ENCODE results near the gene STH.
A peak's percentile ranks its signal among the peaks of the same experiment; 100 is the strongest.

The STH gene

GRCh38 chr17:46027048-46027975 lies 28.3 kb downstream of the STH start:
- DNase-seq (ENCODE audit: low spot score), result no peak

- DNase-seq (ENCODE audit: low spot score), result no peak
Observed at GRCh38 chr17:46027976-46028325, 28.9 kb downstream of the STH start.

GRCh38 chr17:46028374-46028773 lies 29.3 kb downstream of the STH start:
- DNase-seq (ENCODE audit: low spot score), result no peak

DNA sequence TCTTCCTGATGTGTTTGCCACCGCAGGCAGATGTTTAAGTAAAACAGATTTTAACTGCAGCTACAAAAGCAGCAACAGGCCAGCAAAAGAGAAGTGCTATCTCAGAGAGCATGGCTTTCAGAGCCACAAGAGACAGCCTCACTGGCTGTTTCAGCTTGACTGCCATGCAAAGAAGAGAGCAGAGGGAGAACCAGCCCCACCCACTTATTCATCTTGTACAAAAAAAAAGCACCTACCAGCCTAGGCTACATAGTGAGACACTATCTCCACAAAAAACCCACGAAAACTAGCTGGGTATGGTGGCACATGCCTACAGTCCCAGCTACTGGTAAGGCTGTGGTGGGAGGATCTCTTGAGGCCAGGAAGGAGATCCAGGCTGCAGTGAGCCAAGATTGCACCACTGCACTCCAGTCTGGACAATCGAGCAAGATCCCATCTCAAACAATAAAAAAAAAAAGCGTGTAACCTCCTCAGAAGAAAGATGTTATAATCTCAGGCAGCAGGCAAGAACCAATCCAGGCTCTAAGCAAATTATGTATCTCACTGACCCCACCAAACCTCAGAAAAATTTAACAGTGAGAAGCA lies 30.0 kb downstream of the STH start:
- DNase-seq (ENCODE audit: low spot score), result no peak

- no peak for DNase-seq (ENCODE audit: low spot score)
Observed at GRCh38 chr17:46029627-46030026, 30.6 kb downstream of the STH start.

DNA sequence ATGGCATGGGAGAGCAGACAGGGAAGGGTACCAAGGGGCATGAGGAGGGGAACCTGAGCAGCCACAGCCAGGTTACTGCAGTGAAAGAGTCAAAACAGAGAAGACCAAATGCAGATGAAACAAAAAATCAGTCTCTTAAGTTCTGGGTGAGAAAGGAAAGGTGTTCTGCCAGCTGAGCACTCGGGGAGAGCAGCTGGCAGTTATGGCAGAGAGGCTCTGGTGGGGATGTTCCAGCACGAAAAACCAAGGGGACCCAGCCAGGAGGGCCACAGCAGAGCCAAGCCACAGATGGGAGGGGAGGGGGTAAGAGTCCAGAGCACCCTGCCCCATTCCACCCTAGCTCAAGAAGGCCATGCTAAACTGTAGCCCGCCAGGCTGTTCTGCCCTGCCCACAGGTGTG lies 31.7 kb downstream of the STH start:
- no peak for DNase-seq (ENCODE audit: low spot score)

DNA sequence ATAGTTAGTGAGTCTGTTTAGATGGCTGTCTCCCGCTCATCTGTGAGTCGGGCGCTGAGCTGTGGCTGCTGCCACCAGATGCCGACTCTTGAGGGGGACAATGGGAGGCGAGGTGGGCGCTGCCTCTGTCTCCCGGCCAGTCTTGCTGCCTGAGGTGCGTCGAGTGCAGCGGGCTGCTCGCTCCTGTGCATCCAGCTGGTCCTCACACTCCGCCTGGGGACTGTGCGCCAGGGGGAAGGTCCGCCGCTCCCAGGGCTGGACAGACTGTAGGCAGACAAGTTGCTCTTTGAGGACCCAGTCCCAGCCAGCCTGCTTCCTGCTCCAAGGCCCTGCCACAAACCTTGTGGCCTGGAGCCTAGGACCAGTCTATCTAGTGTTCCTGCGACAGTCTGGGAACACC lies 32.4 kb downstream of the STH start:
- no peak for DNase-seq (ENCODE audit: low spot score)

GRCh38 chr17:46031920-46032319 lies 32.9 kb downstream of the STH start:
- no peak for DNase-seq (ENCODE audit: low spot score)

GRCh38 chr17:46032909-46033308 lies 33.9 kb downstream of the STH start:
- no peak for DNase-seq (ENCODE audit: low spot score)

- DNase-seq (ENCODE audit: low spot score), result no peak
Observed at GRCh38 chr17:46033392-46033791, 34.3 kb downstream of the STH start.

DNA sequence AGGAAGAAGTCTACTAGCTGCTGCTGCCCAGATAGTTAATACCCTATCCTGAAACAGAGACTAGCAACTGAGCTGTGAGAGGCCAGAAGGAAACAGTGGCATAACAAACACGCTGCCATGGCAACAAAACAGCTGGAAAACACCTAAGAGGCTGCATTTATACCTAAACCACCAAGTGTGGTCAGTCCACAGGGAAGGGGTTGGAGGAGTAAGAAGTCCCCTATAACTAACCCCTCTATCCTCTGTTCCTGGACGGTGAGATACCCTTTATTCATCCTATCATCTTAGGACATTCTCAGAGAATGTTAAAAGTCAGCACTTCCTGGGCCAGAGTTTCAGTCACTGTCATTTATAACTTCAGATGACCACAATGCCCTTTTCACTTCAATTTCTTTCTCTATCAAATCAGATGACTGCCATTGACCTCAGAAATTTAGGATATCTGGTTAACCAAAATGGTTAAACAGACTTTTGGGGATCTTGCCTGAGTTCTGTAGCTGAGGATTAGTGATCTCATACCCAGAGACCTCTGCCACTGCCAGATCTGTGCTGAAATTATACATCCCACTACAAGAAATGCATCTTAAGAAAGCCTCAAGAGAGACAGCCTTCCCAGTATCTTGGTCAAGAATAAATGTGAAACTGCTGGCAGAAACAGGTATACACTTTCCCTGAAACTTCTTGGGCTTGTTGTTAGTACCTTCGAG lies 36.2 kb downstream of the STH start:
- DNase-seq (ENCODE audit: low spot score), result no peak

DNA sequence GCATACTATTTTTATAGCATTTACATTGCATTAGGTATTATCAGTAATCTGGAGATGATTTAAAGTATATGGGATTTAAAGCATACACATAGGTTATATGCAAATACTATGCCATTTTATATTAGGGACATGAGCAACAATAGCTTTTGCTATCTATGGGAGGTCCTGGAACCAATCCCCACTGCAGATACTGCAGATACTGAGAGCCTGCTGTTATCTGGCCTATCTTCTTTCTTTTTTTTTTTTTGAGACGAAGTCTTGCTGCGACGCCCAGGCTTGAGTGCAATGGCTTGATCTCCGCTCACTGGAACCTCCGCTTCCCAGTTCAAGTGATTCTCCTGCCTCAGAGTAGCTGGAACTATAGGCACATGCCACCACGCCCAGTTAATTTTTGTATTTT lies 37.4 kb downstream of the STH start:
- no peak for DNase-seq (ENCODE audit: low spot score)

DNA sequence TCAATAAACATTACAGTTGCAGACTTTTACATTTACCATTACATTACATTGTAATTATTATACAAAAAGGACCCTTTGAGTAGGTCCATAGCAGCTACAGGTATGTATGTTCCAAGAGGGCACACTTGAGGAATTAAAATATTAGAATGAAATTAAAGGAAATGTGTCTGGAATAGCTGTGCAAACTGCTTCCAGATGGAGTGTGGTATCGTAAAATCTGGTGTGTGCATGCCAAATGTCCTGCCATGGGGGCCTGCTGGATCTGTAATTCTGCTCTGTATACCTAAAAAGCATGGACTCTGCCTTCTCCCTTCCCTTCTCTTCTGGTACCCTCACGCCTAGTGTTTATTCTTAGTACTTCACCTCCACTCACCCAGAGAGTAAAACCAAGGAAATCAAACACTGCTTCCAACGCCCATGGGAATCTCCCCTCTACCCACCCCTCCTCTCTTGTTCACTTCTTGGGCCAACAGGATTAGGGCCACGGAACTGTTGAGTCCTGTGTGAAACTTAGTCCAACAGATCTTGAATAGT lies 38.7 kb downstream of the STH start:
- DNase-seq (ENCODE audit: low spot score), result no peak

GRCh38 chr17:46038414-46038813 lies 39.4 kb downstream of the STH start:
- DNase-seq (ENCODE audit: low spot score), result no peak

DNA sequence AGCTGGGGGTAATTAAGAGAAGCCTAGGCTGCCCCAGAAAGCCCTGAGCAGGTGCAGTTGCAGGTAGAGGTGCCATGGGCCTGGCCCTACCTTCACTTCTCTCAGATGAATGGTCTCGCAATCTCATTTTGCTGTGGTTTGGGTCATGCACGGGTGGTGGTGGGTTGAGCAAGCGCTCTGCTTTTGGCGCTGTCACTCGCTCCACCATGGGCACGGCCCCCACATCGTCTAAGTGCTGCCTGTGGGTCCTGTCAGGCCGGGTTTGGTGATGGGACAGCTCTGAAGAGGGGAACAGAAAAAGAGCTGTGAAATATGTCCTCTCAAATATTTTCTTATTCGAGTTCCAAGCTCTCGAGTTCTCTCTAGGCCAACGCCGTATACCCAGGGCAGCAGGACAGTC lies 39.9 kb downstream of the STH start:
- DNase-seq (ENCODE audit: low spot score), result no peak

DNA sequence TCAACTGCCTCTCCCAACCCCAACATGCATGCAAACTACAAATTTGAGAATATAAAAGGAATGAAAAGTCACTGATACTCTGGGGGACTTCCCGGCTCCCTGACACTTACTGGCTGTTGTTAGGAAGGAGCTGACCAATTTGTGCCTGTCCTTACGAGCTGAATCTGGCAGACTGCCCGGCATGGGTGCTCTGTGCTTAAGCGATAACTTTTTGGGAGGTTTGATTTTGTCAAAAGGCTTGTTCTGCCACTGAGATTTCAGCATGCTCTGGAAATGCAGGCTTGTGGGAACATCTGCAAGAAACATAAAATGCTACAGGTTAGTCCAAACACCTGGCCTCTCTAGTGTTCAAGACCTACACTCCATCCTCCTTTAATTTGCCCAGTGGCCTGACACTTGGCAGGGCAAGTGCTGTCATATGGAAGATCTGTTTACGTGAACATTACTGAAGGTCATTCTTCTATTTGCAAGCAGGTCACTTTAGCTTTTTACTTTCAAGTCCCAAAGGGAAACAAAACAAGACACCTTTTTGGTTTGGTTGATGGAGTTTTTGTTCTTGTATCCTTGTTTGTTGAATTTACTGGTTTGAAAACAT lies 40.6 kb downstream of the STH start:
- DNase-seq (ENCODE audit: low spot score), result no peak

DNA sequence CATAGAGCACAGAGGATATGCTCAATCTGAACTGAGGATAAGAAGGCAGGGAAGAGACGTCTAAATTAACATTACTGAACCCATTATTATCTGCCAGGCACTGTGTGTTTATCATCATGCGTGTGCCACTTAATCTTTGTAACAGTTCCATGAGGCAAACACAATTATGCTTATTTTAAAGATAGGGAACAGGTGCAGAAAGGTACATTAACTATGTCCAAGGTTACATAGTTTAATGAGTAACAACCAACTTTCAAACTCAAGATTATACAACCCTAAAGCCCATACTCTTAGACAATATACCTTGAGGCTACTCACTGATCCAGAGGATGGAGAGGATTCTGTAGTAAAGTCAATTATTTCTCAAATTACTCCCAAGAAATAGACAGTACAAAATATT lies 43.2 kb downstream of the STH start:
- no peak for DNase-seq (ENCODE audit: low spot score)

DNA sequence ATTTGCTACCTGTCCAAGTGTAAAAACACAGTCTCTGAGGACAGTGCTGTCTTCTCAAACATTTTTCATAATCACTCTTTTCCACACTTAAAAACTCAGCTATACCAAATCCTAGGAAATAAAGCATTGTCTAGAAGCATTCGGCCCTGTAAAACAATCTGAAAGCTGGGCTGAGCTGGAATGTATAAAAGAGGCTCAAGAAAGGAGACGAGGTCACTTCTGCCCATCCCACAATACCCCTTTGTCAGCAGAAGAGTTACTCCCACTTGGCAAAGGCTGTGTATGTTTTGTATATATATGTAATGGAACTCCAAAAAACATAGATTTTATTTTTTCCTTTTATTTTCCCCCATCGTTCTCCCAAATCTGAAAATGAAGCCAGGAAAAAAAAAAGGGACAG lies 43.9 kb downstream of the STH start:
- no peak for DNase-seq (ENCODE audit: low spot score)

GRCh38 chr17:46043606-46044005 lies 44.6 kb downstream of the STH start:
- DNase-seq (ENCODE audit: low spot score), result no peak

- DNase-seq (ENCODE audit: low spot score), result peak; percentile 66
Observed at GRCh38 chr17:46044286-46044928, 45.4 kb downstream of the STH start.

DNA sequence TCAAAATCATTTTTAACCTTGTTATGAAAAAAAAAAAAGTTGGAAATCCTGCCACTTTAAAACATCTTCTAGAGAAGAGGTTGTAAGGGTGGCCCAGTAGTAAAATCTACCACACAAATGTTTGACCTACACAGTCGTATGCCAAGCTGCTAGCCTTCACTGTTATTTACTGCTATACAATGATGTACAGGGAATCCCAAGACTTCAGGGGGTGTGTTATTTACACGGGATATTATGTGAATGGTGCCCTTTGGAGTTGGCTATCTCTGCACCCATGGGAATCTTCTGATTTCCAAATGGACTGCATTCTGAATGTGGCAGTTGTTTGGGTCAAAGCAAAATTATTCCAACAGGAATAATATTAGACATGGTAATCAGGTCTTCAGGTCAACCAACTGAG lies 45.9 kb downstream of the STH start:
- no peak for DNase-seq (ENCODE audit: low spot score)

GRCh38 chr17:46045639-46046038 lies 46.6 kb downstream of the STH start:
- no peak for DNase-seq (ENCODE audit: low spot score)
